Ascending aorta (tissue), 2 donors: ENCODE results near the gene EPB41L4A. TPM values are rescaled to one million over a fixed set of nuclear protein-coding genes. Genes with fewer than 3 reads are reported as not detected.

Experiments used
- DNase-seq, 2 donors: peaks; one replicate each; pipeline ENCODE4 v3.0.0-alpha.2; 2019; ENCODE audit warnings: low spot score in 2 of 2
- H3K27ac ChIP-seq, 2 donors: fragments of 200-600 bp; sonication (generic); one replicate each; pipeline ENCODE4 v1.5.1; 2016 to 2017; ENCODE audit warnings: mild to moderate bottlenecking in 1 of 2
- H3K27me3 ChIP-seq: fragments of 200-600 bp; sonication (generic); one replicate; pipeline ENCODE4 v1.5.1; 2017
- H3K36me3 ChIP-seq, 2 donors: fragments of 200-600 bp; sonication (generic); one replicate each; pipeline ENCODE4 v1.5.1; 2016
- H3K4me1 ChIP-seq, 2 donors: fragments of 200-600 bp; sonication (generic); one replicate each; pipeline ENCODE4 v1.5.1; 2016 to 2017; ENCODE audit warnings: mild to moderate bottlenecking in 1 of 2
- H3K4me3 ChIP-seq, 2 donors: fragments of 200-600 bp; sonication (generic); one replicate each; pipeline ENCODE4 v1.5.1; 2016 to 2017; ENCODE audit warnings: mild to moderate bottlenecking in 1 of 2
- H3K9me3 ChIP-seq, 2 donors: fragments of 200-600 bp; sonication (generic); one replicate each; pipeline ENCODE4 v1.5.1; 2016
- intact Hi-C: fragments of 100-400 bp; cut with DNase I; formaldehyde crosslinking; loops from one replicate; pipeline ENCODE4 v1.15.1; 2023
- total RNA-seq: library from RNA; depleted of rRNA; stranded (reverse); fragments of >200 nt; gene quantifications from one replicate; pipeline ENCODE4 v1.1.0, GENCODE V29; 2016
- TF ChIP-seq, protein P1 (sequence below), 3 experiments: fragments of 200-600 bp in 2 of 3; fragments of 450-650 bp in 1 of 3; sonication (generic) in 2 of 3; IDR thresholded peaks; one replicate each; pipeline ENCODE4 v1.5.1; 2016 to 2019; ENCODE audit warnings: antibody characterized with exemption in 3 of 3, mild to moderate bottlenecking in 1 of 3, moderate library complexity in 1 of 3

Gene EPB41L4A
- total RNA-seq, 1 donor from 2014 or later = 9.4 TPM

DNA sequence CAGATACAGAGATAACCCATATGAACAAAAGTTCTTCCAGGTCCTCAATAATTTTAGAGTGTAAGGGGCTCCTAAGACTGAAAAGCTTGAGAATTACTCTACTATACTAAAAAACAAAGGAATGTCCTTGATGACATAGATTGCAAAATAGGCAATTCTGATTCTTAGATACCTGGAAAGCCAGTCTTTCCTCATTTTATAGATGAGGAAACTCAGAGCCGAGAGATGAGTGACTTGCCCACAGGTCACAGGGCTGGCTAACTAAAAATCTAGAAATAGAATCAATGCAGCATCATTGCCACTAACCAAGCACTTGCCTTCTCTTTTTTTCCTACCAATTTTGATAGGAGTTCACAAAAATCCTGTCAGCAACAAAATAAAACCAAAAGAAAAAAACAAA lies 101.2 kb downstream of the EPB41L4A start:
- Histone ChIP-seq H3K9me3 (no peaks in the 10 kb centered on the region), H3K27me3 (no peaks in the 10 kb centered on the region), H3K27ac (no peak overlapping the region), H3K4me3 (no peak overlapping the region), H3K4me1 (no peaks in the 10 kb centered on the region), H3K36me3 (no peaks in the 10 kb centered on the region)
- DNase-seq = no peak
- TF ChIP-seq, protein P1, sequence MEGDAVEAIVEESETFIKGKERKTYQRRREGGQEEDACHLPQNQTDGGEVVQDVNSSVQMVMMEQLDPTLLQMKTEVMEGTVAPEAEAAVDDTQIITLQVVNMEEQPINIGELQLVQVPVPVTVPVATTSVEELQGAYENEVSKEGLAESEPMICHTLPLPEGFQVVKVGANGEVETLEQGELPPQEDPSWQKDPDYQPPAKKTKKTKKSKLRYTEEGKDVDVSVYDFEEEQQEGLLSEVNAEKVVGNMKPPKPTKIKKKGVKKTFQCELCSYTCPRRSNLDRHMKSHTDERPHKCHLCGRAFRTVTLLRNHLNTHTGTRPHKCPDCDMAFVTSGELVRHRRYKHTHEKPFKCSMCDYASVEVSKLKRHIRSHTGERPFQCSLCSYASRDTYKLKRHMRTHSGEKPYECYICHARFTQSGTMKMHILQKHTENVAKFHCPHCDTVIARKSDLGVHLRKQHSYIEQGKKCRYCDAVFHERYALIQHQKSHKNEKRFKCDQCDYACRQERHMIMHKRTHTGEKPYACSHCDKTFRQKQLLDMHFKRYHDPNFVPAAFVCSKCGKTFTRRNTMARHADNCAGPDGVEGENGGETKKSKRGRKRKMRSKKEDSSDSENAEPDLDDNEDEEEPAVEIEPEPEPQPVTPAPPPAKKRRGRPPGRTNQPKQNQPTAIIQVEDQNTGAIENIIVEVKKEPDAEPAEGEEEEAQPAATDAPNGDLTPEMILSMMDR (IDR thresholded peaks at IDR 0.05) = no peak
- intact Hi-C loops = no loop called here

DNA sequence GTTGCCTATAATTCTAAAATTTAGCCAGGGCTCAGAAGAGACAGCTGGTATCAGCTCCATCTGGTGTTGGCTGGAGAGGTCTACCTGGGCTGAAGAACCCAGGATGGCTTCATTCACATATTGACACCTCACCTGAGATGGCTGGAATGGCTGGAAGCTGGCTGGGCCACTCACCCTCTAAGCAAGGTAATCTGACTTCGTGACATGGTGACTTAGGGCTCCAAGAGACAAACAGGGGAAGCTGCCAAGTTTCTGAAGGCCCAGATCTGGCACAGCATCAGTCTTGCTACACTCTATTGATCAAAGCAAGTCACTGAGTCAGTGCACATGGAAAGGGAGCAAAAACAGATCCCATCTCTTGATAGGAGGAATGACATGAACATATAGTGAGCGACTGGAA lies 102.3 kb downstream of the EPB41L4A start:
- Histone ChIP-seq H3K36me3 (no peaks in the 10 kb centered on the region), H3K27ac (no peak overlapping the region), H3K27me3 (no peaks in the 10 kb centered on the region), H3K9me3 (no peaks in the 10 kb centered on the region), H3K4me3 (no peak overlapping the region), H3K4me1 (no peaks in the 10 kb centered on the region)
- TF ChIP-seq, protein P1 (IDR thresholded peaks at IDR 0.05) = no peak
- intact Hi-C loops = no loop called here
- no peak for DNase-seq

DNA sequence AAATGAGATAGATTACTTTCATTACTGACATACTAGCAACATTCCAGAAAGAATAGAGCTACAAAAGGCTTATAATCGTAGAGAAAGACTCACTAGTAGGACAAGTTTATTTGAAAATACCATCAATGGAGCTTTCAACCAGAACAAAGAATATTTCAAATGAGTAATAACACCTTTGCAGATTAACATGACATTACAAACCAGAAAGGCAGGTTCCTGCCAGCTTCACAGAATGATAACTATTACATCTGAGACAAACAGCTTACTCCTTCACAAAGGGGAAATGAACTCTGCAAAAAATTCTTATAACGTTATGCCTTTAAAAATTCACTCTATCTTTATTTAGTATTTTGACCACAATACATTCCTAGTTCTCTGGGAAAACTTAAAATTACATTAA lies 103.1 kb downstream of the EPB41L4A start:
- H3K27me3 ChIP-seq = no peaks in the 10 kb centered on the region
- no peaks in the 10 kb centered on the region for H3K9me3 ChIP-seq
- H3K36me3 ChIP-seq = no peaks in the 10 kb centered on the region
- H3K27ac ChIP-seq = no peak overlapping the region
- intact Hi-C loops = no loop called here
- no peak for DNase-seq
- TF ChIP-seq, protein P1 (IDR thresholded peaks at IDR 0.05) = no peak
- H3K4me3 ChIP-seq = no peak overlapping the region
- H3K4me1 ChIP-seq = no peaks in the 10 kb centered on the region

- intact Hi-C loops = no loop called here
- H3K4me3 ChIP-seq = no peak overlapping the region
- H3K4me1 ChIP-seq = no peaks in the 10 kb centered on the region
- H3K27me3 ChIP-seq = no peaks in the 10 kb centered on the region
- TF ChIP-seq, protein P1 (IDR thresholded peaks at IDR 0.05) = no peak
- H3K27ac ChIP-seq = no peak overlapping the region
- DNase-seq = no peak
- H3K36me3 ChIP-seq = no peaks in the 10 kb centered on the region
- H3K9me3 ChIP-seq = no peaks in the 10 kb centered on the region
These were observed 106.5 kb downstream of the EPB41L4A start for GRCh38 chr5:112312295-112313275.

- intact Hi-C loops = no loop called here
- DNase-seq = no peak
- H3K27me3 ChIP-seq = no peaks in the 10 kb centered on the region
These were observed 108.3 kb downstream of the EPB41L4A start for GRCh38 chr5:112310746-112311145.

More at GRCh38 chr5:112310746-112311145, 108.3 kb downstream of the EPB41L4A start:
- no peak overlapping the region for H3K4me3 ChIP-seq
- H3K27ac ChIP-seq = no peak overlapping the region
- no peaks in the 10 kb centered on the region for H3K36me3 ChIP-seq
- no peaks in the 10 kb centered on the region for H3K4me1 ChIP-seq
- H3K9me3 ChIP-seq = no peaks in the 10 kb centered on the region
- TF ChIP-seq, protein P1 (IDR thresholded peaks at IDR 0.05) = no peak
